ENCODE measurements around the gene MAP10.

The MAP10 gene

DNA sequence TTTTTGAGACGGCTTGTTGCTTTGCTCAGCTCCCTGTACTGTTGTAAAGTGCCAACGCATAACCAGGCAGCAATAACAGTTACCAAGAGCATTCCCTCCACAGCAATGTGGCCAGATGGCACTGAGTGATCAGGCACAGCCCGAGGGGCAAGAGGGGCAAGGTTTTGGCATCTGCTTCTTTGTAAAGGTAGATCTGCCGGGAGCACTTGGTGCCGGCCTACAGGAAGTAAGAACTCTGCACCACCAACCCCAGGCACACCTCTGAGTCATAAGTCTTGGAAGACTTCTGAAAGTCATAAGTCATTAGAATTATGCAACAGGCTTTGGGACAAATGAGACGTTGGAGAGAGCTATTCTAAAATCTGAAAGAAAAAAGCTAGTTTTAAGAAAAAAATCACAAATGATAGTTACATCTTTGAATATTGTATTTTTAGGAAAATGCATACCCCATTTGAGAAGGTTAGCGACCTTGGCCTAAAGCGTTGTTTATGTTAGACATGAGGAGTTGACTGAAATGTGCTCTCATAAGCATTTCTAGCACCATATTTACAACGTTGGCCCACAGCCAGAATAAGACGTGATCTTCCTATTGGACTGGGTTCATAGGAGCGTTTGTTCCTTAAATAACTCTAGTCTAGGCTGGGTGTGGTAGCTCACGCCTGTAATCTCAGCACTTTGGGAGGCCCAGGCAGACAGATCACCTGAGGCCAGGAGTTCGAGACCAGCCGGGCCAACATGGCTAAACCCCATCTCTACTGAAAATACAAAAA is 37.7 kb upstream of the MAP10 start:
- Histone ChIP-seq H4K8ac (ENCODE audit: low read depth, low read length) (no peak overlapping the region), H3K79me1 (ENCODE audit: low read length) (no peaks in the 10 kb centered on the region), H3K4me2 (ENCODE audit: low read length) (no peak overlapping the region), H3K79me2 (ENCODE audit: control insufficient read depth, insufficient read depth, low read length) (no peaks in the 10 kb centered on the region), H3K9ac (ENCODE audit: low read length) (no peak overlapping the region), H3K27ac (ENCODE audit: low read depth, low read length) (no peak overlapping the region), H3K56ac (ENCODE audit: low read length) (no peak overlapping the region), H3K4me3 (ENCODE audit: low read length) (no peak overlapping the region), H4K5ac (ENCODE audit: low read length) (no peak overlapping the region), H2BK15ac (replicated peaks; ENCODE audit: low read depth) (no peak overlapping the region), H3K4me1 (ENCODE audit: control insufficient read depth, low read depth, low read length) (peaks cover 4% of the 10 kb centered on the region), H3K27me3 (ENCODE audit: insufficient read depth, low read length, poor library complexity) (no peaks in the 10 kb centered on the region), H3K18ac (ENCODE audit: low read length) (no peak overlapping the region), H3K23ac (ENCODE audit: low read length) (no peak overlapping the region), H2AK5ac (ENCODE audit: low read length) (no peak overlapping the region), H2BK120ac (ENCODE audit: low read depth, low read length) (no peak overlapping the region), H2BK5ac (ENCODE audit: low read length) (no peak overlapping the region), H3K36me3 (ENCODE audit: control insufficient read depth, insufficient read depth, low read length) (no peaks in the 10 kb centered on the region), H3K4ac (ENCODE audit: low read depth, low read length) (no peak overlapping the region)
- no peak for DNase-seq
- WGBS (ENCODE audit: extremely low coverage, insufficient coverage, low lambda C conversion rate): no CpG with 5 or more reads among the region's 14 CpGs

DNA sequence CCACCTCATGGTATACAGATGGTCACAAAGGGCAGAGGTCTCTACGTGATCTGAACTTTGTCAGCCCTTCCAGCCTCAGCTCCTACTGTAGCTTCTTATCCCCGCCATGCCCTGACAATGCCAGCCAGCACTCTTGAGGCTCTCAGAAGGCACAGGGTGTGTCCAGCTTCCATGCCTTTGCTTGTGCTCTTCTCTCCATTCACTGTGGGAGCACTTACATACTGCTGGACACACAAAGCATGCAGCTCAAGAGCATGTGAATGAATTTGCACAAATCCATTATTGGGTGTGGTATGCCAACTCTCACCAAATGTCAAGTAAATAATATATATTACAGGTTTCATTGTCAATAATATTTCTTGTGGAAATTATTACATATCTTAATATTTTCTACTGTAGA is 36.4 kb upstream of the MAP10 start:
- Histone ChIP-seq H3K79me2 (ENCODE audit: control insufficient read depth, insufficient read depth, low read length) (no peaks in the 10 kb centered on the region), H3K4me2 (ENCODE audit: low read length) (no peak overlapping the region)

DNA sequence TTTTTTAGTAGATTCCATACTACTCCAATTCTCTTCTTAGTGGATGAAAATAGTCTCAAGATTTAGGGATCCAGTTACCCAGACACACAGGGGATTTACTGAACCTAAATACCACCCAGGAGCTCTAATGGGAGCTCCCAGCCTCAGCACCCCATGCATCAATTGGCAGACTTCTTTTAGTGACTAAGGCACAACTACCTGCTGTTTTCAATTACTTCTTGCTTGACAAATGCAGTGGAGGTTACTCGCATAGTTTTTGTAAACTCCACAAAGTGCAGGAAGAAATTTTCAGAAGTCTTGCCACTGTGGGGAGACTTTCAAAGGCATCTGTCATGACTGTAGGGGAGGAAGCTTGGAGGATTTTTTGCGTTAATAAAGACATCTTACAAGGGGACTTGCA is 35.5 kb upstream of the MAP10 start:
- no peak overlapping the region for H2BK5ac ChIP-seq (ENCODE audit: low read length)
- H2BK15ac ChIP-seq (replicated peaks; ENCODE audit: low read depth): no peak overlapping the region
- no peak overlapping the region for H4K8ac ChIP-seq (ENCODE audit: low read depth, low read length)
- no peaks in the 10 kb centered on the region for H3K27me3 ChIP-seq (ENCODE audit: insufficient read depth, low read length, poor library complexity)
- H2BK120ac ChIP-seq (ENCODE audit: low read depth, low read length): no peak overlapping the region
- no CpG with 5 or more reads among the region's 2 CpGs for WGBS (ENCODE audit: extremely low coverage, insufficient coverage, low lambda C conversion rate)
- no peak overlapping the region for H4K5ac ChIP-seq (ENCODE audit: low read length)
- no peak overlapping the region for H3K4ac ChIP-seq (ENCODE audit: low read depth, low read length)
- DNase-seq: no peak
- H3K4me3 ChIP-seq (ENCODE audit: low read length): no peak overlapping the region
- H2AK5ac ChIP-seq (ENCODE audit: low read length): no peak overlapping the region
- no peaks in the 10 kb centered on the region for H3K36me3 ChIP-seq (ENCODE audit: control insufficient read depth, insufficient read depth, low read length)
- no peaks in the 10 kb centered on the region for H3K79me1 ChIP-seq (ENCODE audit: low read length)
- H3K56ac ChIP-seq (ENCODE audit: low read length): no peak overlapping the region
- H3K27ac ChIP-seq (ENCODE audit: low read depth, low read length): no peak overlapping the region
- no peak overlapping the region for H3K4me2 ChIP-seq (ENCODE audit: low read length)
- no peak overlapping the region for H3K23ac ChIP-seq (ENCODE audit: low read length)
- H3K4me1 ChIP-seq (ENCODE audit: control insufficient read depth, low read depth, low read length): peaks cover 4% of the 10 kb centered on the region
- H3K18ac ChIP-seq (ENCODE audit: low read length): no peak overlapping the region
- H3K79me2 ChIP-seq (ENCODE audit: control insufficient read depth, insufficient read depth, low read length): no peaks in the 10 kb centered on the region
- no peak overlapping the region for H3K9ac ChIP-seq (ENCODE audit: low read length)

More for the DNA sequence above, 36.4 kb upstream of the MAP10 start:
- Histone ChIP-seq H2BK15ac (replicated peaks; ENCODE audit: low read depth) (no peak overlapping the region), H3K79me1 (ENCODE audit: low read length) (no peaks in the 10 kb centered on the region), H3K4me1 (ENCODE audit: control insufficient read depth, low read depth, low read length) (peaks cover 4% of the 10 kb centered on the region), H3K27me3 (ENCODE audit: insufficient read depth, low read length, poor library complexity) (no peaks in the 10 kb centered on the region), H4K5ac (ENCODE audit: low read length) (no peak overlapping the region), H3K18ac (ENCODE audit: low read length) (no peak overlapping the region), H4K8ac (ENCODE audit: low read depth, low read length) (no peak overlapping the region), H2AK5ac (ENCODE audit: low read length) (no peak overlapping the region), H3K4ac (ENCODE audit: low read depth, low read length) (no peak overlapping the region), H3K23ac (ENCODE audit: low read length) (no peak overlapping the region), H3K56ac (ENCODE audit: low read length) (no peak overlapping the region), H3K36me3 (ENCODE audit: control insufficient read depth, insufficient read depth, low read length) (no peaks in the 10 kb centered on the region), H2BK120ac (ENCODE audit: low read depth, low read length) (no peak overlapping the region), H3K9ac (ENCODE audit: low read length) (no peak overlapping the region), H3K4me3 (ENCODE audit: low read length) (no peak overlapping the region), H2BK5ac (ENCODE audit: low read length) (no peak overlapping the region), H3K27ac (ENCODE audit: low read depth, low read length) (no peak overlapping the region)
- DNase-seq: no peak
- no CpG with 5 or more reads among the region's 2 CpGs for WGBS (ENCODE audit: extremely low coverage, insufficient coverage, low lambda C conversion rate)

DNA sequence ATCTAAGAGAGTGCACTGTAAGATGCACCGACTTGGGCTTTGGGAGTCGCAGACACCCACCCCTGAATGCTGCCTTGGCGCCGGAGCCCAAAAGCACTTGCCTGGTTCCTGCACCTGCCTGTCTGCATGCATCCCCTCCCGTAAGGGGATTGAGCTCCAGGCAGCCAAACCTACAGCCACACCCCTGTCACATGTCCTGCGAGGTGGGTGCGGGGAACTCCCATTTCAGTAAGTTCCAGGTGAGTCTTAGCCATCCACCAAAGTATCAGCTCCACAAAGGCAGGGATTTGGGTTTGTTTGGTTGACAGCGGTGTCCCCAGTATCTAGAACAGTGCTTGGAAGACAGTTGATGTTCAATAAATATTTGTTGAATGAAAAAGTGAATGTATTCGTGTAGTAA is 31.5 kb upstream of the MAP10 start:
- H2BK15ac ChIP-seq (replicated peaks; ENCODE audit: low read depth): no peak overlapping the region
- H3K4me1 ChIP-seq (ENCODE audit: control insufficient read depth, low read depth, low read length): no peaks in the 10 kb centered on the region
- no peak overlapping the region for H2BK120ac ChIP-seq (ENCODE audit: low read depth, low read length)
- no peak overlapping the region for H3K9ac ChIP-seq (ENCODE audit: low read length)
- H3K27me3 ChIP-seq (ENCODE audit: insufficient read depth, low read length, poor library complexity): no peaks in the 10 kb centered on the region
- no peak overlapping the region for H3K56ac ChIP-seq (ENCODE audit: low read length)
- no peak overlapping the region for H3K18ac ChIP-seq (ENCODE audit: low read length)
- H4K5ac ChIP-seq (ENCODE audit: low read length): no peak overlapping the region
- no peak overlapping the region for H3K4ac ChIP-seq (ENCODE audit: low read depth, low read length)
- no peak overlapping the region for H3K4me3 ChIP-seq (ENCODE audit: low read length)
- H3K36me3 ChIP-seq (ENCODE audit: control insufficient read depth, insufficient read depth, low read length): no peaks in the 10 kb centered on the region
- WGBS (ENCODE audit: extremely low coverage, insufficient coverage, low lambda C conversion rate): no CpG with 5 or more reads among the region's 9 CpGs
- no peak overlapping the region for H2BK5ac ChIP-seq (ENCODE audit: low read length)
- no peak overlapping the region for H4K8ac ChIP-seq (ENCODE audit: low read depth, low read length)
- DNase-seq: no peak
- H3K79me1 ChIP-seq (ENCODE audit: low read length): no peaks in the 10 kb centered on the region
- H3K27ac ChIP-seq (ENCODE audit: low read depth, low read length): no peak overlapping the region
- H3K79me2 ChIP-seq (ENCODE audit: control insufficient read depth, insufficient read depth, low read length): no peaks in the 10 kb centered on the region
- no peak overlapping the region for H2AK5ac ChIP-seq (ENCODE audit: low read length)
- no peak overlapping the region for H3K23ac ChIP-seq (ENCODE audit: low read length)
- no peak overlapping the region for H3K4me2 ChIP-seq (ENCODE audit: low read length)

DNA sequence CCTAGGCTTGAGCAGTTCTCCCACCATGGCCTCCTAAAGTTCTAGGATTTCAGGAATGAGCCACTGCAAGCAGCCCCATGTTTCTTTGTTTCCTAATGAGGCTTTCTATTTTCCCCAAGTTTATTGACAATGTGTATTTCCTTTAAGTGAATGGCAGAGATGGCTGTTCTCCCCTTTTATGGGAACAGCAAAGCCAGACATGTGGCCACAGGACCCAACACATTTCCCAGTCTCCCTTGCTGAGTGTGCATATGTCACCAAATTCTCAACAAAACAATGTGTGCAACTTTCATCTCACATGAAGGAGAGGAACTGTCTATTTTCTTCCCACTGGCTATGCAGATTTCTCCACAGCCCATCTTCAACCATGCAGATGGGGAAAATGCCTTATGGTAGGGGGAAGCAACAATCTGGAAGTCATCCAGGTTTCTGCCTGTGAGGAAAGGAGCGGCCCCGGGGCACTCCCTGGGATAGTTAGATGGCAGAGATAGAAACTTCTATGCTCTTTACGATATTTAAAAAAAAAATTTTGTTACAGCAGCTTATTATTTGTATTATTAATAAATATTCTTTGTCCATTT is 28.6 kb upstream of the MAP10 start:
- Histone ChIP-seq H4K5ac (ENCODE audit: low read length) (no peak overlapping the region), H2BK15ac (replicated peaks; ENCODE audit: low read depth) (no peak overlapping the region), H3K36me3 (ENCODE audit: control insufficient read depth, insufficient read depth, low read length) (no peaks in the 10 kb centered on the region), H3K4ac (ENCODE audit: low read depth, low read length) (no peak overlapping the region), H3K9ac (ENCODE audit: low read length) (no peak overlapping the region), H2BK120ac (ENCODE audit: low read depth, low read length) (no peak overlapping the region), H3K79me2 (ENCODE audit: control insufficient read depth, insufficient read depth, low read length) (no peaks in the 10 kb centered on the region), H4K8ac (ENCODE audit: low read depth, low read length) (no peak overlapping the region), H2BK5ac (ENCODE audit: low read length) (no peak overlapping the region), H2AK5ac (ENCODE audit: low read length) (no peak overlapping the region), H3K18ac (ENCODE audit: low read length) (no peak overlapping the region), H3K56ac (ENCODE audit: low read length) (no peak overlapping the region), H3K79me1 (ENCODE audit: low read length) (no peaks in the 10 kb centered on the region), H3K27ac (ENCODE audit: low read depth, low read length) (no peak overlapping the region), H3K23ac (ENCODE audit: low read length) (no peak overlapping the region), H3K4me2 (ENCODE audit: low read length) (no peak overlapping the region), H3K4me1 (ENCODE audit: control insufficient read depth, low read depth, low read length) (no peaks in the 10 kb centered on the region), H3K27me3 (ENCODE audit: insufficient read depth, low read length, poor library complexity) (no peaks in the 10 kb centered on the region), H3K4me3 (ENCODE audit: low read length) (no peak overlapping the region)
- no CpG with 5 or more reads among the region's 3 CpGs for WGBS (ENCODE audit: extremely low coverage, insufficient coverage, low lambda C conversion rate)
- no peak for DNase-seq

DNA sequence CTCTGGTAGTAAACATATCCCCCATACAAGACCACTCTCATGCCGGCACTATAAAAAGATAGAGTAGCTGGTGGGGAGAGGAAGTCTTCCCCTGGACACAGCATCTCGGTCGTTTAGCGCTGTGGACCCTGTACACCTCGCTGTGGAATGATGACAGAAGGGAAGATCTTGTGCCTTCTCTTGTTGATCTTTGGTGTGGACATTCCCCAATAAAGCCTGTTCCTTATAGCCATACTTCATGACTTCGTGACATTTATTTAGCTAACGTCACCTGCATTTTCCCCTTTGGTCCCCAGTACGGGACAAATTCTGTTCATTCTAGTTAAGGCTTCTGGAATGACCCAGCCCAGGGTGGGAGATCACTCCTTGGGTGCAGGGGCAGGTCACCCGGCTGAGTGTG is 24.9 kb upstream of the MAP10 start:
- H3K4me3 ChIP-seq (ENCODE audit: low read length): no peak overlapping the region
- no peak overlapping the region for H3K27ac ChIP-seq (ENCODE audit: low read depth, low read length)
- no peak overlapping the region for H2BK120ac ChIP-seq (ENCODE audit: low read depth, low read length)
- H3K4me2 ChIP-seq (ENCODE audit: low read length): no peak overlapping the region
- no peak overlapping the region for H3K23ac ChIP-seq (ENCODE audit: low read length)
- H3K79me1 ChIP-seq (ENCODE audit: low read length): no peaks in the 10 kb centered on the region
- H4K5ac ChIP-seq (ENCODE audit: low read length): no peak overlapping the region
- no CpG with 5 or more reads among the region's 9 CpGs for WGBS (ENCODE audit: extremely low coverage, insufficient coverage, low lambda C conversion rate)
- H3K9ac ChIP-seq (ENCODE audit: low read length): no peak overlapping the region
- H2BK5ac ChIP-seq (ENCODE audit: low read length): no peak overlapping the region
- H2BK15ac ChIP-seq (replicated peaks; ENCODE audit: low read depth): no peak overlapping the region
- no peak overlapping the region for H3K56ac ChIP-seq (ENCODE audit: low read length)
- H3K27me3 ChIP-seq (ENCODE audit: insufficient read depth, low read length, poor library complexity): no peaks in the 10 kb centered on the region
- H3K4ac ChIP-seq (ENCODE audit: low read depth, low read length): no peak overlapping the region
- no peak overlapping the region for H3K18ac ChIP-seq (ENCODE audit: low read length)
- DNase-seq: no peak
- H3K36me3 ChIP-seq (ENCODE audit: control insufficient read depth, insufficient read depth, low read length): no peaks in the 10 kb centered on the region
- H3K79me2 ChIP-seq (ENCODE audit: control insufficient read depth, insufficient read depth, low read length): no peaks in the 10 kb centered on the region
- no peaks in the 10 kb centered on the region for H3K4me1 ChIP-seq (ENCODE audit: control insufficient read depth, low read depth, low read length)
- no peak overlapping the region for H4K8ac ChIP-seq (ENCODE audit: low read depth, low read length)
- H2AK5ac ChIP-seq (ENCODE audit: low read length): no peak overlapping the region
